HG03439 (cell line): ENCODE results near the gene ESPN.

Source experiments
- ATAC-seq: cut with Tn5 transposase; IDR thresholded peaks from one replicate; pipeline ENCODE4 v1.9.1; 2021; ENCODE audit warnings: mild to moderate bottlenecking, moderate library complexity; ENCODE audit not compliant: unreplicated experiment

The ESPN gene

DNA sequence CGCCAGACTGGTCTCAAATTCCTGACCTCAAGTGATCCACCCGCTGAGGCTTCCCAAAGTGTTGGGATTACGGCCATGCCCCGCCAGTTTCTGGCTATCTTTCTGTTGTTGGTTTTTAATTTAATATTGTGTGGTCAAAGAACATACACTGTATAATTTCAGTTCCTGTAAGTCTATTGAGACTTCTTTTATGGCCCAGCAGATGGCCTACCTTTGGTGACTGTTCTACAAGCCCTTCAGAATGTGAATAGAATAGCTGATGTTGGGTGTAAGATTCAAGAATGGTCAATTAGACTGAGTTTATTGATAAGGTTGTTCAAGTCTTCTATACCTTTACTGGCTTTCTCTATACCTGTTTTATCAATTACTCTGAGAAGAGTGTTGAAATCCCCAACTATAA is 15.5 kb upstream of the ESPN start:
- ATAC-seq = no peak

DNA sequence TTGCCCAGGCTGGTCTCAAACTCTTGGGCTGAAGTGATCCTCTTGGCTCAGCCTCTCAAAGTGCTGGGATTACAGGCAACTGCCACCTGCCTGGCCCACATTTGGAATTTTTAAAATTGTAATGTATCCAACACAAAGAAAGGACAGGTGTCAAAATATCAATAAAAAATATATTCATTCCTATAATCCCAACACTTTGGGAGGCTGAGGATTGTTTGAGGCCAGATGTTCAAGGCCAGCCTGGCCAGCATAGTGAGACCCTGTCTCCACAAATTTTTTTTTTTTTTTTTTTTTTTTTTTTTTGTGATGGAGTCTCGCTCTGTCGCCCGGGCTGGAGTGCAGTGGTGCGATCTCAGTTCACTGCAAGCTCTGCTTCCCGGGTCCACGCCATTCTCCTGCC is 14.8 kb upstream of the ESPN start:
- ATAC-seq = no peak

DNA sequence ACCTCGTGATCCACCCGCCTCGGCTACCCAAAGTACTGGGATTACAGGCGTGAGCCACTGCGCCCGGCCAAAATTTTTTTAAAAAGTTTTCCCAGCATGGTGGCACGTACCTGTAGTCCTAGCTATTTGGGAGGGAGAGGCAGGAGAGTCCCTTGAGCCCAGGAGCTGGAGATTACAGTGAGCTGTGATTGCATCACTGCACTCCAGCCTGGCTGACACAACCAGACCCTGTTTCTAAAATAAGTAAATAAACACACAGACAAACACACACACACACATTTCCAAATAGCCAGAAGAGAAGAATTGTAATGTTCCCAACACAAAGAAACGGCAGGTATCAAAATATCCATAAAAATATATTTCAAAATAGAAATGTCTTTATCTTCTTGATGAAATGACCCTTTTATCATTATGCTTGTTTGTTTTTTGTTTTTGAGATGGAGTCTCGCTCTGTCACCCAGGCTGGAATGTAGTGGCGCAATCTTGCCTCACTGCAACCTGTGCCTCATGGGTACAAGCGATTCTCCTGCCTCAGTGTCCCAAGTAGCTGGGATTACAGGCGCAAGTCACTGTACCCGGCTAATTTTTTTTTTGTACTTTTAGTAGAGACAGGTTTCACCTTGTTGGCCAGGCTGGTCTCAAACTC is 14.2 kb upstream of the ESPN start:
- ATAC-seq = no peak

DNA sequence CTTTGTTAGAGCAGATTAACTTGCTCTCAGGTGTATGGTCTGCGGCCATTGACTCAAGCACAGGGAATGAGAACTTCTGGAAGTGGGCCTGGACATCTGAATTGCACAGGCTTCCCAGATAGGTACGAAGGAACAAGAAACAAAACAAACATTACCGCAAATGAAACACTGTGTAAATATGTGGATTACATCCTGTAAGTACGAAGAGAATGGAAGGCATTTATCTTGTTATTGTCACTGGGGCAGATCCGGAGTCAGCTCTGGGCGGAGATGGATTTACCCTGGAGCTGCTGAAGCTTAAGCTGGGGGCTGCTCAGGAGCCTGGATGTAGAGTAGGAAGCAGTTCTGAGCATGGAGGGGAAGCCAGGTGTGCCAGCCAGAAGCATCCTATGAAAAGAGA is 11.7 kb upstream of the ESPN start:
- no peak for ATAC-seq

DNA sequence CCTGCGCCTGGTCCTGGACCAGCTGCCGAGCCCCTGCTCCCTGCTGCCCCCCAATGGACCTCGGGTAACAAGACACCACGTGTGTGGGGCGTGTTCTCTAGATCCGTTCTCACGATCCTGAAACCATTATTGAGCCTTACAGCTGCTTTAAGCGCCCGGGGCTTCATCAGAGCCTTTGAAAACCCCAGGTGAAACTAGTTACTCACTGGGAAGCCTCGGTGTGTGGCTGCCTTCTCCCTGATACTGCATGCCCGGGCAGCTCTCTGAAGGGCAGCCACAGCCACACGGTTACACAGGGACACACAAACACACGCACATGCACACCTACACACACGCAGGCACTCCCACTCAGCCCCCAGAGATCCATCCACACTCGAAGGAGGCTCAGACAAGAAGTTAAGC is 10.1 kb upstream of the ESPN start:
- no peak for ATAC-seq

DNA sequence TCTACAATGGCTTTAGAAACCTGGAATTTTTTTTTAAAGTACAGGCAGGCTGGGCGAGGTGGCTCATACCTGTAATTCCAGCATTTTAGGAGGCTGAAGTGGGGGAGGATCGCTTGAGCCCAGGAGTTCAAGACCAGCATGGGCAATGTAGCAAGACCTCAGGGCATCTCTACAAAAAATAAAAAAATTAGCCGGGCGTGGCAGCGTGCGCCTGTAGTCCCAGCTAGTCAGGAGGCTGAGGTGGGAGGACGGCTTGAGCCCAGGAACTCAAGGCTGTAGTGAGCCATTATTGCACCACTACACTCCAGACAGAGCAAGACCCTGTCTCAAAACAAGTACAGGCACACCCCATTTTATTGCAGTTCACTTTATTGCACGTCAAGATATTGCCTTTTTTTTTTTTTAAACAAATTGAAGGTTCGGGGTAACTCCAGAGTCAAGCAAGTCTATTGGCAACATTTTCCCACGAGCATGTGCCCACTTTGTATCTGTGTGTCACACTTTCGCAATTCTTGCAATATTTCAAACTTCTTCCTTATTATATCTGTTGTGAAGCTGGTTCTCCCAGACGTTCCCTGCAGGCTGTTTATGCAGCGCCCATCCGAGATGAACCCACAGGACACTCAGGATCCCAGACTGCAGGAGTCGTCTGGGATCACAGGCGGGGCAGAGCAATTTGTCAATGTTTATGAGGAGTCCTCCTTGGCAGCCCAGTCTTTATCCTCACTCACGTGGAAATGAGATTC is 9.5 kb upstream of the ESPN start:
- no peak for ATAC-seq

DNA sequence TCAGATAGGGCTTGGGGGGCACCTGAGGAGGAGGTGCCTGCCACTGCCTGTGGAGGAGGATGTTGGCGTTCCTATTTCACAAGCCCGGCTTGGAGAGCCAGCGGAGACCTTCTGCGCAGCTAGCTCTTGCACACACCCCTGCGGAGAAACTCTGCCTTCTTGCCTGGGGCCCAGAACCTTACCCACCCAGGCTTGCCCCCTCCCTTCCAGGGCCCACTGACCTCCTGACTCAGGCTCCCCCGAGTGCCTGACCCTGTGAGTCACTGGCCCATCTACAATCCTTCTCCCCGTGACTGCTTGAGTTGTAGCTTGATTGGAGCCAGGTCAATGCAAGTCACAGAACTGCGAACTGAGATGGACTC is 8.3 kb upstream of the ESPN start:
- no peak for ATAC-seq

DNA sequence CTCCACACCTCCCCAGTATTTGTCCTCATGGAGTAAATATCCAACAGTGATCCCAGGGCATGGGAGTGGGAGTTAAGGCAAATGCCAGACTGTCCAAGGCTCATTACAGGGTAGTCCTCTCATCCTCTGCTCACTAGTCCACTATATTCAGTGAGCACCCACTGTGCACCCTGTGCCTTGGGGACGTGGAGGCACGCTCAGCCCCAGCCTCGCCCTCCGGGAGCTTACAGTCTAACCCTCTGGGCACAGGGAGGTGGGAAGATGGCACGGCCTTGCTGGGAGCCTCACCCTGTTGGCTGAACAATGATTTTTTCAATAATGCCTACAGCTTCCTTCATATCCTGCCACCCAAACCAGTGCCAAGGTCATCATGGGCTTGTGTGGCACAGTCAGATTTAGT is 7.7 kb upstream of the ESPN start:
- no peak for ATAC-seq

DNA sequence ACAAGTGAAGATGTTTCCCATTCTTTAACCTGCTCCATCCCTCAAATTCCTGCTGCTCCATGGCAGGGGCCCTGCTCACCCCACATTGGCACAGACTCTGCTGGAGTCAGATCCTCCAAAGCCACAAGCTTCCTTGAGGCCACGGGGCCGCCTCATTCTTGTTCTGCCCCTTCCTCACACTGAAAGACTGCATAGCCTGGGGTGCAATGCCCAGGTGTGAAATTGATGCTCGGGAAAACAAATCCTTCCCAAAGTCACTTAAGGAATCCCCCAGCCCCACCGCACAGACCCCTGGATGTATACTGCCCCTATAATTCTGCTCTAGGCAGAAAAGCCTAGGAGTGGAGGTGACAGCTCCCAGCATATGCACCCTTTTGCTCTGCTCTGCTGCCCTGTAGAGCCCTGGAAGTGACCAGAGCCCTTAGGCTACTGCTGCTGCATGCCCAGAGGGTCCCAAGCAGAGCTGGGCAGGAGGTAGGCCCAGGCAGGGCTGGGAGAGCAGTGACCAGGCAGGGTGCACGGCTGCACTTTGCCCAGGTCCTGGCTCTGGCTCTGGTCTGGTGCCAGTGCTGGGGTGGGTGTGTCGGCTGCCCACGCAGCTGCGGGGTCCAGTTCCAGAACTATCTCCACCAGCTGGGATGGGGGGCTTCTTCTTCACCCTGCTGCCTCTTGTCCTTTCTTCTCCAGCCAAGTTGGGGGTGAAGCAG is 6.5 kb upstream of the ESPN start:
- no peak for ATAC-seq

DNA sequence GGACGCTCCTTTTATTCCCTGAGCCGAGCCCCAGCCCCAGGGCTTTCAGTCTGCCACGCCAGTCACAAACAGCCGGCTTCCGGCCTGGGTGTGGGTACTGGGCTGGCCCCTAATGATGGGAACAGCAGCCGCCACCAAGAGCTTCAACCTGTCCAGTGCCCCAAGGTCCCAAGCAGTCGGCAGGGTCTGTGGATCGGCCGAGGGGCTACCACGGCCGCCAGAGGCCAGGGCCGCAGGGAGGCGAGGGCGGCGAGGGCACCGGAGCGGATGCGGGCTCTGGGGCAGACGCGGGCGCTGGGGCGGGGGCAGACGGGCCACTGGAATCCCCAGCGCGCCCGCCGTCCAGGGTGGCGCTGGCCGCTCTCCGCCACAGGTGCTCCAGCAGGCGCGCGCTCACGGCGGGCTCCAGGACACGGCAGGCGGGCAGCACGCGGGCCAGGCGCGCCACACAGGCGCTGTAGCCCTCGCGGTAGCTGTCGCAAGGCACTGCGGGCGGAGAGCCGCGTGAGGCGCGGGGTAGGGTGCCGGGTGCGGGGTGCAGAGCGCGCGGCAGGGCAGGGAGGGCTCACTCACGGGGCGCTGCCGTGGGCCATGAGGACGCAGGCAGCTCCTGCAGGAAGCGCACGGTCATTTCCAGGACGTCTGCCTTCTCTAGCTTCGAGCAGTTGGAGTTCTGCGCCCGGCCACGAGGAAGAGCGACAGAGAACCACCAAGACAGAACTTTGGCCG is 5.7 kb upstream of the ESPN start:
- no peak for ATAC-seq

DNA sequence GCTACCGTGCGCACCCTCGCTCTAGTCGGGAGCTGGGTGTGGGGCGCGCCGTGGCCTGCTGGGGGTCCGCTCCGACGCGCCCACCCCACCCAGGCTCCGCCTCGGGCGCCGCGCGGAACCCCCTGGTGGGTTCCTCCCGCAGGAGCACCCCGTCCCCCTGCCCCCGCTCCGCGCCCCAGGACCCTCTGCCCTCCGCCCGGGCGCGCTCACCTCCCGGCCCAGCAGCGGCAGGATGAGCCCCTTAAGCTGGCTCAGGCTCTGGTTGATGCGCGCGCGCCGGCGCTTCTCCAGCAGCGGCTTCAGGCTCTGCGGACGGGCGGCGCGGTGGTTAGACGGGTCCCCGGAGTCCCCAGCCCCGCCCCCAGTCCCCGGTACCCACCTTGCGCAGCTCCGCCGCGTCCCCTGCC is 5.2 kb upstream of the ESPN start:
- ATAC-seq = no peak

DNA sequence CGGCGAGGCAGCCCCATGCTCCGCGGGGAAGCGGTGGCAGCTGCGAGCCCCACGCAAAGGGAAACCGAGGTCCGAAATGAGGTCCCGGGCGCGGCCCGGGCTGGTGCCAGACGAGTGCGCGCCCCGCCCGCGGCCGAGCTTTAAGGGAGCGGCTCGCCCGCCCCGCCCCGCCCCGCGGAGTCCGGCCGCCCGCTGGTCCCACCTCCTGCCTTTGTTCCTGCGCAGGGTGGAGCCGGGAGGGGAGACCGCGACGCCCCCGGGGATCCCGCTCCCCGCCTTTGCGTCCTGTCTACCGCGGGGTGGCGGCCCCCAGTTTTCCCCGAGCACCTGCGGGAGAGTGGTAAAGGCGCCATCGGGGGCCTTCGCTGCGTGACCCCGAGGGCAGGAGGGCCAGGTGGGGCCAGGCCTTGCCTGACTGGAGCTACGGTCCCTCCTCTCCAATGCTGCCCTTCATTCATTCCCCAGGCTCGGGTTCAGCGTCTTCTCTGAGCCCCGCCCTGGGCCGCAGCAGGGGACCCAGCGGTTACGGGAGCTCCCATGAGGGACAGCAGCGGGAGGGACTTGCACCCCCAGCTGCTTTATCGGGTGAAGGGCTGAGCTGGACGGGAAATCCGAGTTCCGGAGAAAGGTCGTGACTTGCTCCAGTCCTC is 4.6 kb upstream of the ESPN start, which contains the start of gene HES2:
TSS of gene HES2 (minus strand) at position 116 of the 650 bp plus-strand sequence. CDS start at position 17, 99 bp downstream.
- no peak for ATAC-seq

DNA sequence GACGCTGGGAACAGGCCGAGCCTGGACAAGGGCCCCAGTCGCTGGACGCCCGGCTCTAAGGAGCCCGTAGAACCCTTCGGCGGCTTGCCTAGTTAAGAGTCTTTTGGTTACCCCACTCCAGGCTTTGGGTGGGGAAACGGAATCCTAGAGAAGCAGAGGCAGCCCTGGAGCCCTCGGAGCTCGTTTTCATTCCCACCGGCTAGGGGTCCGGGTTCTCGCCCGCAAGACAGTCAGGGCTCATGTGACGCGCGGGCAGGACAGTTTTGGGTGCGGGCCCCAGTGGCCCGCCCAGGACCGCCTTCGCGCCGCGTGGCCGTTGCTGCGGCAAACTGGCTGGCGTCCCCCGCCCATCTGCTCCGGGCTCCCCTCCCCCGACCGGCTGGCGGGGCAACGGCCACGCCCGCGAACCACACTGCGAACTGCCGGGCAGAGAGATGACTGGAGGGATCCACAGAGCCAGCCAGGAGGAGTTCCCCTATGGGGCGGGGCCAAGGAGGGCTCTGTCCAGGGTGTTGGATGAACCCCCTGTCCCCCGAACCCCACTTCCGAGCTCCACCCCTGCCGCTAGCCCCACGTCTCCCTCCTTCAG is 4.0 kb upstream of the ESPN start:
- no peak for ATAC-seq

DNA sequence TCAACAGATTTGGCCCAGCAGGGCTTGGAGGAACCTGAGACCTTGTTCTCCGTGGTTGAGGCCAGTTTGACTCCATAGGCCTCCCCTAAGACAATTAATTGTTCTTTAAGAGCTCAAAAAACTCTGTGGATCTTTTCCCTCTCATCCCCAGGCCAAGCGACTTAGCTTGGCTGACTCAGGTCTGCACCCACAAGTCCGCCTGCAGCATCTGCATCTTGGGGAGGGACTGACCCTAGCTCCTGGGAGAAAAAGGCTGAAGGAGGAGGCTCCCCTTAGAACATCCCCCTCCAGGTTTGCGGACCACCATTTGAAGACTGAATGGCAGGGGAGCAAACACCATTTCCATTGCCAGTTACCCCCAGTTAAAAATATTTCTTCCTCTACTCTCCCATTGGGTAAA is 3.3 kb upstream of the ESPN start:
- no peak for ATAC-seq

DNA sequence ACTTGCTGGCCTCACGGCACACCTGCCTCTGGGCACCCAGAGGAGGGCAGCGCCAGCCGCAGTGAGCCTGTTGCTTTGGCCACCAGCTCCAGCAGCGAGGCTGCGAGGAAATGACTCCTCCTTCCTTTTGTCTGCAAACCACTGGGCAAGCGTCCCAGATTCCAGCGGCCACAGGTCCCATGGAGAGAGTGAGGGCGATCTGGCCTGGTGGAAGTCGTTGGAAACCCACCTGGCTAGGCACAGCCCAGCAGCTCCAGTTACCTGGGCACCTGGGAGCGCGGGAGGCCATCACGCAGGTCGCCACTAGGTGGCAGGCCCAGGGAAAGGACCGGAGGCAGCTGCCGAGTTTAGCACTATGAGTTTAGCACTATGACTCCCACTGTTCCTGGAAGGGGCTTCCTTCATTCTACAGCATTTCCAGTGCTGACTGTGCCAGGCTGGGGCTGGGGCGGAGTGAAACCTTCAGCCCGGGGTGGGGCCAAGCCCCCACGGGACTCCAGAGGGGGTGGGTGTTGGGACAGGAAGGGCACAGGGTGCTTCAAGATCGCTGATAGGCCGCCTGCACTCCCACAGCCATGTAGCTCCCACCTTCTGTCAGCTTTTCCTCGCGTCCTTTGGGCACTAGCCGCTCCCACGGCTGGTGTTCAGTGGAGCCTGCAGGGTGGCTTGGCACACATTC is 1.1 kb upstream of the ESPN start:
- ATAC-seq = no peak

DNA sequence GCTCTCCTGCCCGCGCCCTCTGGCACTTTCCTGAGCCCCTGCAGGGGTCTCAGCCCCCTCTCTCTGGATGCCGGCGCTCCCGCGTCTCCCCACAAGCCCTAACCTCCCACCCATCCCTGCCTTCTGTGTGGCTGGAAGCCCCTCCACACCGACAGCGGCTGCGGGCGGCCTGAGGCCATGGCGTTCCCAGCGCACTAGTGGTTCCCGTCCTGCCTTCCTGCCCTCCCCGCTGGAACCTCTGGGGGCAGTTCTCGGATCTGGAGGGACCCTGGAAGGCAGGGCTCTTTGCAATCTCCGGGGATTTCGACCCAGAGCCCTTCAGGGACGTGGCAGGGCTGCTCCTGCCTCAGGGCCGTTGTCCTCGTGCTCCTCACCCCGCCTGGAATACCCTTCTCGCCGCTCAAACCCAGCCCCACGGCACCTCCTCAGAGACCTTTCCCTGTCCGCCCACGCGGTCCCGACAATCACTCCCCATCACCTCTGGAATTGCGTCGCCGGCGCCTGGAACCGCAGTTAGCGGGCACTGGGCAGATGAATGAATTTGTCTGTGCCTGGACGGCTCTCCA is 493 bp upstream of the ESPN start:
- ATAC-seq = no peak

DNA sequence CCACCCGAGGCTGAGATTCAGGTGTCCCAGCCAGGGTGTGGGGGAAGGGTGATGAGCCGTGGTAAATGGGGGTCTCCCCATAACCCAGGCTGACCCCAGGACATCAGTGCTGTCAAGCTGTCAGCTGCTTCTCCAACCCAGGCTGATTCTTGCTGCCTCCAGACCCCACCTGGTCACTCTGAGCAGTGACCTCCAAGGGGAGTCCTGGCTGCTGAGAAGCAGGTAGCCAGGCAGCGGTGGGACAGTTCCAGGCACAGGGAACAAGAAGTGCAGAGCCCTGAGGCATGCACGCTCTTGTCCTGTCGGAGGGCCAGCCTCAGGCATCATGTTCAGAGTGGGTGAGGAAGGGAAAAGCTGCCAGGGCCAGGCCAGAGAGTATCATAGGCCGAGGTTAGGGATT is 1.1 kb downstream of the ESPN start:
- no peak for ATAC-seq

DNA sequence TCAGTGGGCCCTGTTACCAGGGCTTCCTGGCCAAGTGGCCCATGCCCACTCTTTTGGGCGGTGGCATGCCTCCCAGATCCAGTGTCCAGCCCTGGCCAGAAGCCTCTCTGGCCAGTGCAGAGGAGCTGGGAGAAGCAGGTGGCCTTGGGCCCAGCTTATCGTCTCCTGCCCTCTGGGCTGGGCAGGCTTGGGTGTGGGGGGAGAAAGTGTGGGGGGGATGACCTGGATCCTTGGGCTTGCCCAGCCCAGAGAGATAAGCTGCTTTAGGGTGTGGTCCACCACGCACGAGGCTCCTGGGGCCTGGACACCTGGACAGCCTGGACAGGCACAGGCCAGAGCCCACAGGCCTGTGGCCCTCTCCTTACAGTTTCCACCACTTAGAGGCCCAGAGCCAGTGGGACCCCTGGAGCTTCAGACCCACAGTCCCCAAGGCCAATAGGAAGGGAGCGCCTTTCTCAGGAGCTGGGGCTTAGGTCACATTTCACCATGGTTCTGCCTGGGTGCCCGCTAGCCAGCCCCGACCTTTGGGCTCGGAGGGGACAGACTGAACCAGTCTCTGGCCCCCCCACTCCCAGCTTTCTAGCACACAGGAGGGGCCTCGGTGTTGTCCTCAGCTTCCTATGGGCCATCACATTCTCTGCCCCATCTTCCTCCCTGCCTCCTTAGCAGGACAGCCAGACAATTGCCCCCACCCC is 1.8 kb downstream of the ESPN start:
- no peak for ATAC-seq

DNA sequence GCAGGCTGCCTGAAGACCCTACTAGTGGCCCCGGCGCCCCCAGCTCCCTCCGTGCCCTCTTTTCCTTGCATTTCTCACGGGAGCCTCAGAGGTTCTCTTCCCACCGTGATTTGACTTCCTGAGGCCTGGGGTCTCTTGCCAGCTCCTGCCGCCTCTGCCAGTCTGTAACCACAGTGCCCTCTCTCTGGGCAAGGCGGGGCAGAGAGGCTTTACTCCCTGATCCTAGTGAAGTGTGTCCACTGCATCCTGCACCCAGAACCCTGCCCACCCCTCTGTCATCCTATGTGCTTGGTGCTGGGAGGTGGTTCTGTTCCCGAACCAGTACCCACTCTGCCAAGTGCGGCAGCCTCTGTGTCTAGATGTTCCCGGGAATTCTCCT is 2.4 kb downstream of the ESPN start:
- ATAC-seq = no peak
